ENCODE data around the gene SPRED1. TPM values are rescaled to one million over a fixed set of nuclear protein-coding genes. Genes with fewer than 3 reads are reported as not detected.
"Not testable (repeated sequence)": the region's sequence is repeated elsewhere in the genome, so short reads cannot be mapped to it uniquely, and the experiment has no call there.

SPRED1 gene
- total RNA-seq, 4 donors from 2014 or later, result 77.9 to 92.7 (median 82.6) TPM

DNA sequence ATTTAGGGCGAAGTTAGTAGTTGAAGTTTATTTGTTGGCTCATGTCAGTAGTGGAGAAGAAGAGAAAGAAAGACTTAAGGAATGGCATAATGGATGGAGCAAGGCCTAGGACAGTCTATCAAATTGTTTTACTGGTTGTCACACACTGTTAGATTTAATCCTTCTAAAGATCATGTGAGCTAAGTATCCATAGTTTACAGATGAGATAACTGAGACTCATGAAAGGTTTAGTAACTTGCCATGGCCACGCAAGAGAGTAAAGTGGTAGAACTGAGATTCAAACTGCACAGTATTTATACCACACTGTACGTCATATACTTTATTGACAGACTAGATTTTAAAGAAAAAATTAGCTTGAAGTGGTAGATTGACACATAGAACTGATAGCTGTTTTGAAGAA lies 11.4 kb downstream of the SPRED1 start:
- intact Hi-C loops (cut with DNase I), result no loop called here
- no peak for DNase-seq
- no peak overlapping the region for H3K27ac ChIP-seq
- WGBS, 2 donors, result 88 to 89% methylated on average over 3 of the region's 3 CpGs
- H3K27me3 ChIP-seq, result no peaks in the 10 kb centered on the region
- no peaks in the 10 kb centered on the region for H3K36me3 ChIP-seq
- no peak overlapping the region for H3K4me3 ChIP-seq (replicated peaks in 1 of 3)
- no peaks in the 10 kb centered on the region for H3K9me3 ChIP-seq
- TF ChIP-seq POLR2A (IDR thresholded peaks at IDR 0.05), result no peak
- no peak for TF ChIP-seq CTCF (IDR thresholded peaks at IDR 0.05)
- H3K4me1 ChIP-seq, result peaks cover 21 to 40% of the 10 kb centered on the region in 2 donors

- no peak overlapping the region for H3K27ac ChIP-seq
- TF ChIP-seq CTCF (IDR thresholded peaks at IDR 0.05), result no peak
- no peak for TF ChIP-seq POLR2A (IDR thresholded peaks at IDR 0.05)
- H3K27me3 ChIP-seq, result no peaks in the 10 kb centered on the region
These were observed 13.8 kb downstream of the SPRED1 start for GRCh38 chr15:38266247-38266986.

DNA sequence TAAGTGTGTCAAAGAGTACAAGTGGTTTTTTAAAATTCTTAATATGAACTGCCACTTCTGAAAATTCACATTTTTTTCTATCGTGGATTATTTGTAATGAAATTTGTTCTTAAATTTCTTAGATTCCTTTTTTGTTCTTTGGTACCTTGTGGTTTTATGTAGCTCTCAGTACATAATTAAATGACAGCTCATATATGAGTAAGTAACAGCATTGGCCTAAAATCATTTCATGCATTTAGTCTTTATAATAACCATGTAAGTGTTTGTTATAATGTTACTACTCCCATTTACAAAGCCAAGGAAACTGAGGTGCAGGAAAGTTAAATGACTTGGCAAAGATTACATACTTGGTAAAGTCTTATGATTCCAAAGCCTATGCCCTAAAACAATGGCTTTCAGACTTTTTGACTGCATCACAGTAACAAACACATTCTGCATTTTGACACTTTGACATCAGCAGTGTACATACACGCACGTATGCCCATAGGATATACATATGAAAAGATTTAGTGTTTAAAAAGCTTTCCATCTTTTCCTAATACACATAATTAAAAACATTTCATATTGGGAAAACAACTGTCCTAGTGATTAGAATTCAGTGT lies 14.9 kb downstream of the SPRED1 start:
- no peak for DNase-seq
- Histone ChIP-seq H3K9me3 (no peaks in the 10 kb centered on the region), H3K4me1 (peaks cover 21 to 27% of the 10 kb centered on the region in 2 donors), H3K4me3 (replicated peaks in 1 of 3) (no peak overlapping the region), H3K36me3 (no peaks in the 10 kb centered on the region), H3K27me3 (no peaks in the 10 kb centered on the region), H3K27ac (no peak overlapping the region)
- intact Hi-C loops (cut with DNase I), result no loop called here
- 85% methylated on average over 3 of the region's 3 CpGs for WGBS, 2 donors
- no peak for TF ChIP-seq CTCF (IDR thresholded peaks at IDR 0.05)

More at GRCh38 chr15:38266247-38266986, 13.8 kb downstream of the SPRED1 start:
- intact Hi-C loops (cut with DNase I), result no loop called here
- peaks cover 21 to 30% of the 10 kb centered on the region in 2 donors for H3K4me1 ChIP-seq
- peak; percentile 25 to 60 for DNase-seq
- no peaks in the 10 kb centered on the region for H3K9me3 ChIP-seq
- no peak overlapping the region for H3K4me3 ChIP-seq (replicated peaks in 1 of 3)
- 29 to 44% methylated on average over 7 of the region's 7 CpGs for WGBS, 2 donors
- H3K36me3 ChIP-seq, result no peaks in the 10 kb centered on the region

GRCh38 chr15:38271144-38271543 lies 18.5 kb downstream of the SPRED1 start:
- no peak for TF ChIP-seq POLR2A (IDR thresholded peaks at IDR 0.05)
- no peak for TF ChIP-seq CTCF (IDR thresholded peaks at IDR 0.05)
- intact Hi-C loops (cut with DNase I), result no loop called here
- H3K27me3 ChIP-seq, result no peaks in the 10 kb centered on the region
- H3K36me3 ChIP-seq, result no peaks in the 10 kb centered on the region
- H3K4me3 ChIP-seq (replicated peaks in 1 of 3), result no peak overlapping the region
- H3K9me3 ChIP-seq, result no peaks in the 10 kb centered on the region
- DNase-seq, result no peak
- peaks cover 12 to 14% of the 10 kb centered on the region in 2 donors for H3K4me1 ChIP-seq
- no peak overlapping the region for H3K27ac ChIP-seq

DNA sequence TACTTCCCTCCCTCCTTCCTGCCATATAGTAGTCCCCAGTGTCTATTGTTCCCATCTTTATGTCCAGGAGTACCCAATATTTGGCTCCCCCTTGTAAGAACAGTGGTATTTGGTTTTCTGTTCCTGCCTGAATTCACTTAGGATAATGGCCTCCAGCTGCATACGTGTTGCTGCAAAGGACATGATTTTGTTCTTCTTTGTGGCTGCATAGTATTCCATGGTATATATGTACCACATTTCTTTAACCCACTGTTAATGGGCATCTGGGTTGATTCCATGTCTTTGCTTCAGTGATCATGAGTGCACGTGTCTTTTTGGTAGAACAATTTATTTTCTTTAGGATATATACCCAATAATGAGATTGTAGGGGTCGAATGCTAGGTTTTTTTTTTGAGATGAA lies 19.3 kb downstream of the SPRED1 start:
- no peak overlapping the region for H3K4me3 ChIP-seq (replicated peaks in 1 of 3)
- H3K9me3 ChIP-seq, result no peaks in the 10 kb centered on the region
- H3K27me3 ChIP-seq, result no peaks in the 10 kb centered on the region
- no peak for DNase-seq
- H3K27ac ChIP-seq, result no peak overlapping the region
- WGBS, 2 donors, result 91 to 94% methylated on average over 3 of the region's 3 CpGs
- no peaks in the 10 kb centered on the region for H3K36me3 ChIP-seq
- H3K4me1 ChIP-seq, result peaks cover 6 to 8% of the 10 kb centered on the region in 2 donors
- TF ChIP-seq CTCF (IDR thresholded peaks at IDR 0.05), result no peak
- TF ChIP-seq POLR2A (IDR thresholded peaks at IDR 0.05), result no peak
- intact Hi-C loops (cut with DNase I), result no loop called here

- WGBS, 2 donors, result 73 to 76% methylated on average over 3 of the region's 3 CpGs
- intact Hi-C loops (cut with DNase I); H3K27me3 ChIP-seq; DNase-seq; H3K27ac ChIP-seq; H3K4me1 ChIP-seq; H3K36me3 ChIP-seq; H3K9me3 ChIP-seq; H3K4me3 ChIP-seq (replicated peaks in 1 of 3): not testable (repeated sequence)
These were observed 19.8 kb downstream of the SPRED1 start for GRCh38 chr15:38272431-38272830.
